ENCODE data around the gene UBE2O.

Gene UBE2O

DNA sequence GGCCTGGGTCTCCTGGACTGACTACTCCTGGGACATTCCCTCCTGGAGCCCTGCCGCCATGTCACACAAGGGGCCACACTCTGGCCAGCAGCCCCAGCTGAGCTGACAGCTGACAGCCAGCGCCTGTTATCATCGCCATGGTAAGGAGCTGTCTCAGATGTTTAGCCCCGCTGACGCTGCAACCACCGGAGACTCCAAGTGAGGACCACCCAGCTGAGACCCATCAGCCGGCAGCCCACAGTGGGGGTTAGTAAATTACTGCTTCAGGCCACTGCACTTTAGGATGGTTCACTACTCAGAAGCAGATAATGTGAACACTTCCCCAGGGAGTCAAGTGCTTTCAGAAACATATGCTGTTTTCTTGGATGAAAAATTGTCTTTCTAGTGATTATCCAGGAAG lies 83.1 kb downstream of the UBE2O start:
- H3K36me3 ChIP-seq = no peaks in the 10 kb centered on the region
- intact Hi-C loops (cut with DNase I; ENCODE audit: low total_unique reads) = no loop called here
- TF ChIP-seq, protein P1, sequence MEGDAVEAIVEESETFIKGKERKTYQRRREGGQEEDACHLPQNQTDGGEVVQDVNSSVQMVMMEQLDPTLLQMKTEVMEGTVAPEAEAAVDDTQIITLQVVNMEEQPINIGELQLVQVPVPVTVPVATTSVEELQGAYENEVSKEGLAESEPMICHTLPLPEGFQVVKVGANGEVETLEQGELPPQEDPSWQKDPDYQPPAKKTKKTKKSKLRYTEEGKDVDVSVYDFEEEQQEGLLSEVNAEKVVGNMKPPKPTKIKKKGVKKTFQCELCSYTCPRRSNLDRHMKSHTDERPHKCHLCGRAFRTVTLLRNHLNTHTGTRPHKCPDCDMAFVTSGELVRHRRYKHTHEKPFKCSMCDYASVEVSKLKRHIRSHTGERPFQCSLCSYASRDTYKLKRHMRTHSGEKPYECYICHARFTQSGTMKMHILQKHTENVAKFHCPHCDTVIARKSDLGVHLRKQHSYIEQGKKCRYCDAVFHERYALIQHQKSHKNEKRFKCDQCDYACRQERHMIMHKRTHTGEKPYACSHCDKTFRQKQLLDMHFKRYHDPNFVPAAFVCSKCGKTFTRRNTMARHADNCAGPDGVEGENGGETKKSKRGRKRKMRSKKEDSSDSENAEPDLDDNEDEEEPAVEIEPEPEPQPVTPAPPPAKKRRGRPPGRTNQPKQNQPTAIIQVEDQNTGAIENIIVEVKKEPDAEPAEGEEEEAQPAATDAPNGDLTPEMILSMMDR (IDR thresholded peaks at IDR 0.05) = no peak
- H3K27me3 ChIP-seq = no peaks in the 10 kb centered on the region
- H3K27ac ChIP-seq = no peak overlapping the region
- no peak overlapping the region for H3K4me3 ChIP-seq
- no peaks in the 10 kb centered on the region for H3K9me3 ChIP-seq
- no peak for DNase-seq
- peaks cover 0 to 16% (median 8%) of the 10 kb centered on the region in 4 donors for H3K4me1 ChIP-seq

DNA sequence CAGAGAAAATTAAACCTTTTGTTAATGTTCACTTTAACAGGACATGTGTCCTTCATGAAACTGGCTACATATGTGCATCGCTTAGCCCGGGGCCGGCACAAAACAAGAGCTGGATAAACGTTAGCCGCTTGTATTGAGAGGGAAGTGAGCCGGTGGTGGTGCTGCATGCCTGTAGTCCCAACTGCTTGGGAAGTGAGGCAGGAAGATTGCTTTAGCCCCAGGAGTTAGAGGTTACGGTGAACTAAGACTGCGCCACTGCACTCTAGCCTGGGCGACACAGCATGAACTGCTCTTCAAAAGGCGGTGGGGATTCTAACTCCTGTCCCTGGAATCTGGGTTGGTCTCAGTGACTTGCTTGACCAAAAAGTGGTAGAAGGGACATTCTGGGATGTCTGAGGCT lies 83.6 kb downstream of the UBE2O start:
- intact Hi-C loops (cut with DNase I; ENCODE audit: low total_unique reads) = no loop called here
- H3K27ac ChIP-seq = no peak overlapping the region
- peaks cover 0 to 16% (median 8%) of the 10 kb centered on the region in 4 donors for H3K4me1 ChIP-seq
- no peak overlapping the region for H3K4me3 ChIP-seq
- DNase-seq = no peak
- H3K36me3 ChIP-seq = no peaks in the 10 kb centered on the region
- TF ChIP-seq, protein P1 (IDR thresholded peaks at IDR 0.05) = no peak
- peaks cover 0 to under 1% of the 10 kb centered on the region in 2 donors for H3K27me3 ChIP-seq
- H3K9me3 ChIP-seq = no peaks in the 10 kb centered on the region

DNA sequence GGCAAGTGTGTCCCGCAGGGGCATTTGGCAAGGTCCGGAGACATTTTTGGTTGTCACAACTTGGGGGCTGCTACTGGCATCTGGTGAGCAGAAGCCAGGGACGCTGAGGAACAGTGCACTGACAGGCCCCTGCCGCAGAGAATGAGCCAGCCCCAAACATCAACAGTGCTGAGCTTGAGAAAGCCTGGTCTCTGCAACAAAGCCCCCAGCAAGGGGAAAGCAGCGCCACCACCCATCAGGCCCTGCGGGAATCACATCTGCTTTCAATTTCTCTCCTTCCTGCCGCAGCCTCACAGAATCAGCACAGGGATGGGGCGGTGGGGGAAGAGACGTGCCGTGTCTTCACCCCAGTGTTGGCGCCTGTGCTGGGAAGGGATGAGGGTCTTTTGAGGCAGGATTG lies 84.4 kb downstream of the UBE2O start:
- intact Hi-C loops (cut with DNase I; ENCODE audit: low total_unique reads) = no loop called here
- H3K9me3 ChIP-seq = no peaks in the 10 kb centered on the region
- TF ChIP-seq, protein P1 (IDR thresholded peaks at IDR 0.05) = no peak
- no peak overlapping the region for H3K27ac ChIP-seq
- no peaks in the 10 kb centered on the region for H3K36me3 ChIP-seq
- peaks cover 0 to 4% of the 10 kb centered on the region in 2 donors for H3K27me3 ChIP-seq
- no peak for DNase-seq
- peaks cover 0 to 16% (median 8%) of the 10 kb centered on the region in 4 donors for H3K4me1 ChIP-seq
- no peak overlapping the region for H3K4me3 ChIP-seq

DNA sequence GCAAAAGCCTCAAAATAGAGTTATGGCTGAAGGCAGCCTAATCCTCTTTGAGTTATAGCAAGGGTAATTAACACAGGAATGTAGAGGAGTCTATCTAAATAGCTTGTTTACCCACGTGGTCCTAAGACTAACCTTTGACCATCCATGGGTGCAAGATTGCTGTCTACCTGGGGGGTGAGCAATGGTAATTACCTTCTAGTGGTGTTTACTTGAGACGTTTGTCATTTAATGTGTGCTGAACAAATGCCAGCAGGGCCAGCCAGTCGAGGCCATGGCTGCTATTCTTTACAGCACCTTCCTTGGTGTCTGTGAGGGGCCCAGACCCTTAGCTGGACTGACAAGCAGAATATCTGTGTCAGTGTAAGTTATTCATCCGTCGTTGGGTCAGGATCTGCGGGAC lies 85.3 kb downstream of the UBE2O start:
- TF ChIP-seq, protein P1 (IDR thresholded peaks at IDR 0.05) = no peak
- Histone ChIP-seq H3K9me3 (no peaks in the 10 kb centered on the region), H3K36me3 (no peaks in the 10 kb centered on the region), H3K4me1 (peaks cover 0 to 16% (median 8%) of the 10 kb centered on the region in 4 donors), H3K27ac (no peak overlapping the region), H3K4me3 (no peak overlapping the region), H3K27me3 (peaks cover 0 to 4% of the 10 kb centered on the region in 2 donors)
- no peak for DNase-seq
- intact Hi-C loops (cut with DNase I; ENCODE audit: low total_unique reads) = no loop called here

DNA sequence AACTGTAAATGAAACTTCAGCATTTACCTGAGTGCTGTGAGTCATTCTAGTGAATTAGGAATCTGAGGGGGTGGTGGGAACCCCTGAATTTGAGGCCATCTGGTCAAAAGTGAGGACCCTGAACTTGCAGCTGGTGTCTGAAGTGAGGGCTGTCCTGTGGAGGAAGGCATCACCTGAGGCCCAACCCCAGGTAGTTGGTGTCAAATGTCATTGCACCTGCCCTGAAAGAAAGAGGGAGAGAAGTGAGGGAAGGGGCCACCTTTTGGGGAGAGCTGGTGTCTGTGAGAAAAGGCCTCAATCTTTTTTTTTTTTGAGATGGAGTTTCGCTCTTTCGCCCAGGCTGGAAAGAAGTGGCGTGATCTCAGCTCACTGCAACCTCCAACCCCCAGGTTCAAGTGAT lies 86.7 kb downstream of the UBE2O start:
- H3K27ac ChIP-seq = no peak overlapping the region
- no peaks in the 10 kb centered on the region for H3K36me3 ChIP-seq
- TF ChIP-seq, protein P1 (IDR thresholded peaks at IDR 0.05) = no peak
- no peak for DNase-seq
- H3K27me3 ChIP-seq = peaks cover 0 to 4% of the 10 kb centered on the region in 2 donors
- no peak overlapping the region for H3K4me3 ChIP-seq
- no peaks in the 10 kb centered on the region for H3K9me3 ChIP-seq
- peaks cover 0 to 15% (median 8%) of the 10 kb centered on the region in 4 donors for H3K4me1 ChIP-seq
- intact Hi-C loops (cut with DNase I; ENCODE audit: low total_unique reads) = no loop called here
